IMR-90 (cell line): ENCODE measurements around the gene LDHD. TPM values are rescaled to one million over a fixed set of nuclear protein-coding genes. Genes with fewer than 3 reads are reported as not detected.

Experiments used
- ATAC-seq: fragments of 200-7000 bp; cut with Tn5 transposase; 2 replicates; pipeline ENCODE4 v1.9.1; 2020; ENCODE audit warnings: low read depth, mild to moderate bottlenecking, moderate library complexity
- BruUV-seq: library from RNA; stranded (reverse); fragments of 400-500 nt; replicated peaks from 2 replicates; lab custom pipeline; 2021; lab: Mats Ljungman, UMichigan
- CTCF ChIA-PET: fragments of 300-600 bp; formaldehyde crosslinking; extraction: SDS; loops from one replicate; lab custom pipeline; 2021; ENCODE audit warnings: antibody characterized with exemption; lab: Yijun Ruan, JAX
- POLR2A ChIA-PET: fragments of 300-600 bp; sonication (Branson Sonifier 250); formaldehyde crosslinking; loops from one replicate; lab custom pipeline; 2022; ENCODE audit warnings: antibody characterized with exemption; ENCODE audit not compliant: unreplicated experiment; lab: Charles Lee
- DNase-seq: peaks from one replicate; pipeline ENCODE4 v3.0.0; 2013
- H2AFZ ChIP-seq: replicated peaks from 2 replicates; pipeline ENCODE3; 2013; ENCODE audit warnings: low read length, mild to moderate bottlenecking; ENCODE audit not compliant: poor library complexity
- H2AK5ac ChIP-seq: 2 replicates; pipeline ENCODE4 v1.6.1; 2013; ENCODE audit warnings: low read depth, low read length, inconsistent platforms
- H2AK9ac ChIP-seq: replicated peaks from 2 replicates; pipeline ENCODE3; 2013; ENCODE audit warnings: mild to moderate bottlenecking, low read depth, low read length, moderate library complexity; ENCODE audit not compliant: poor library complexity
- H2BK120ac ChIP-seq: 2 replicates; pipeline ENCODE4 v1.6.1; 2013; ENCODE audit warnings: low read depth, low read length, inconsistent platforms
- H2BK15ac ChIP-seq: 3 replicates; pipeline ENCODE4 v1.6.1; 2013; ENCODE audit warnings: low read depth, low read length, inconsistent platforms
- H2BK20ac ChIP-seq: 2 replicates; pipeline ENCODE4 v1.6.1; 2013; ENCODE audit warnings: low read depth, mild to moderate bottlenecking, inconsistent platforms, low read length, moderate library complexity
- H2BK5ac ChIP-seq: 2 replicates; pipeline ENCODE4 v1.6.1; 2013; ENCODE audit warnings: mild to moderate bottlenecking, low read depth, low read length, inconsistent platforms; ENCODE audit not compliant: poor library complexity, severe bottlenecking
- H3K14ac ChIP-seq: replicated peaks from 2 replicates; pipeline ENCODE4 v1.6.1; 2013; ENCODE audit warnings: low read depth, low read length, inconsistent platforms
- H3K18ac ChIP-seq: 2 replicates; pipeline ENCODE4 v1.6.1; 2013; ENCODE audit warnings: low read depth, low read length, control low read depth
- H3K23ac ChIP-seq: 2 replicates; pipeline ENCODE4 v1.6.1; 2013; ENCODE audit warnings: low read depth, low read length, inconsistent platforms
- H3K27ac ChIP-seq: 2 replicates; pipeline ENCODE4 v1.5.1; 2013; ENCODE audit warnings: mild to moderate bottlenecking, control low read depth, low read length; ENCODE audit not compliant: insufficient read depth
- H3K27me3 ChIP-seq: 2 replicates; pipeline ENCODE4 v1.6.1; 2013; ENCODE audit warnings: low read length; ENCODE audit not compliant: control insufficient read depth, insufficient read depth
- H3K36me3 ChIP-seq: 2 replicates; pipeline ENCODE4 v1.6.1; 2013; ENCODE audit warnings: low read length, mixed read lengths; ENCODE audit not compliant: control insufficient read depth, insufficient read depth
- H3K4ac ChIP-seq: 2 replicates; pipeline ENCODE4 v1.6.1; 2013; ENCODE audit warnings: low read depth, low read length, inconsistent platforms
- H3K4me1 ChIP-seq: 2 replicates; pipeline ENCODE4 v1.6.1; 2013; ENCODE audit warnings: low read length, mixed read lengths; ENCODE audit not compliant: control insufficient read depth, insufficient read depth
- H3K4me2 ChIP-seq: 2 replicates; pipeline ENCODE4 v1.6.1; 2013; ENCODE audit warnings: low read depth, mild to moderate bottlenecking, control low read depth, low read length, moderate library complexity
- H3K4me3 ChIP-seq: 2 replicates; pipeline ENCODE4 v1.5.1; 2013; ENCODE audit warnings: low read depth, mild to moderate bottlenecking, control low read depth, low read length, moderate library complexity; ENCODE audit not compliant: insufficient read depth
- H3K56ac ChIP-seq: 2 replicates; pipeline ENCODE4 v1.6.1; 2013; ENCODE audit warnings: low read length, inconsistent platforms; ENCODE audit not compliant: insufficient read depth; ENCODE audit errors: extremely low read depth
- H3K79me1 ChIP-seq, 2 experiments: 2 replicates each; pipeline ENCODE4 v1.6.1; 2013; ENCODE audit warnings: low read length in 2 of 2, inconsistent platforms in 1 of 2, low read depth in 1 of 2
- H3K9ac ChIP-seq: 2 replicates; pipeline ENCODE4 v1.6.1; 2013; ENCODE audit warnings: low read depth, low read length, control low read depth
- H3K9me1 ChIP-seq: 2 replicates; pipeline ENCODE4 v1.6.1; 2013; ENCODE audit warnings: low read length, inconsistent platforms; ENCODE audit not compliant: insufficient read depth
- H3K9me3 ChIP-seq: 2 replicates; pipeline ENCODE4 v1.6.1; 2013; ENCODE audit warnings: low read length; ENCODE audit not compliant: control insufficient read depth, insufficient read depth
- H4K20me1 ChIP-seq: 2 replicates; pipeline ENCODE4 v1.6.1; 2013; ENCODE audit warnings: low read length, inconsistent platforms; ENCODE audit not compliant: insufficient read depth
- H4K5ac ChIP-seq: 2 replicates; pipeline ENCODE4 v1.6.1; 2013; ENCODE audit warnings: mild to moderate bottlenecking, low read depth, low read length, control low read depth
- H4K8ac ChIP-seq, 2 experiments: 2 replicates each; pipeline ENCODE4 v1.6.1; 2013; ENCODE audit warnings: low read depth in 2 of 2, low read length in 2 of 2, control low read depth in 1 of 2, inconsistent platforms in 1 of 2
- H4K91ac ChIP-seq: 2 replicates; pipeline ENCODE4 v1.6.1; 2013; ENCODE audit warnings: low read depth, low read length, inconsistent platforms; ENCODE audit not compliant: insufficient read depth
- RAD21 ChIP-seq: IDR thresholded peaks from 2 replicates; pipeline ENCODE4 v1.6.1; 2012; ENCODE audit warnings: low read length, improper control_type of control experiment
- SMC3 ChIP-seq: fragments of 150-350 bp; IDR thresholded peaks from 2 replicates; pipeline ENCODE4 v1.6.1; 2016; ENCODE audit warnings: low read depth, mild to moderate bottlenecking, antibody characterized with exemption, low read length, moderate library complexity
- WGBS, 2 experiments: methylation state at CpG; one replicate each; pipeline versions ENCODE4 v1.1.5 to v1.1.7; 2013; ENCODE audit warnings: missing lambda C conversion rate in 2 of 2; ENCODE audit not compliant: insufficient read length in 1 of 2; ENCODE audit errors: extremely low coverage in 2 of 2; 5-methylcytosine and 5-hydroxymethylcytosine counted together
- dilution Hi-C: fragments of 300-500 bp; cut with HindIII; formaldehyde crosslinking; loops from one replicate; pipeline ENCODE4 v1.14.3; 2018; ENCODE audit warnings: low sequenced_read_pairs; ENCODE audit not compliant: unreplicated experiment
- in situ Hi-C: fragments of 300-500 bp; cut with MboI; formaldehyde crosslinking; loops from 3 replicates; pipeline ENCODE4 v1.14.3; 2019; ENCODE audit warnings: low sequenced_read_pairs, inconsistent platforms, mixed read lengths
- intact Hi-C: fragments of 100-400 bp; cut with micrococcal nuclease; formaldehyde crosslinking; loops from 2 replicates; pipeline ENCODE4 v1.10.0; 2022
- polyA plus RNA-seq, 3 experiments: library from polyadenylated mRNA; depleted of rRNA; stranded (reverse); fragments of >200 nt; gene quantifications; 2 replicates each; pipeline ENCODE4 v1.2.3, GENCODE V29; 2012; ENCODE audit warnings: low replicate concordance in 1 of 3
- total RNA-seq: library from RNA; depleted of rRNA; stranded (reverse); fragments of >200 nt; gene quantifications from 2 replicates; pipeline ENCODE4 v1.2.3, GENCODE V29; 2012

Gene LDHD
- total and polyA plus RNA-seq, 2 of the 4 experiments (the other 2 are of a cell fraction) = under 0.01 to 0.26 TPM

DNA sequence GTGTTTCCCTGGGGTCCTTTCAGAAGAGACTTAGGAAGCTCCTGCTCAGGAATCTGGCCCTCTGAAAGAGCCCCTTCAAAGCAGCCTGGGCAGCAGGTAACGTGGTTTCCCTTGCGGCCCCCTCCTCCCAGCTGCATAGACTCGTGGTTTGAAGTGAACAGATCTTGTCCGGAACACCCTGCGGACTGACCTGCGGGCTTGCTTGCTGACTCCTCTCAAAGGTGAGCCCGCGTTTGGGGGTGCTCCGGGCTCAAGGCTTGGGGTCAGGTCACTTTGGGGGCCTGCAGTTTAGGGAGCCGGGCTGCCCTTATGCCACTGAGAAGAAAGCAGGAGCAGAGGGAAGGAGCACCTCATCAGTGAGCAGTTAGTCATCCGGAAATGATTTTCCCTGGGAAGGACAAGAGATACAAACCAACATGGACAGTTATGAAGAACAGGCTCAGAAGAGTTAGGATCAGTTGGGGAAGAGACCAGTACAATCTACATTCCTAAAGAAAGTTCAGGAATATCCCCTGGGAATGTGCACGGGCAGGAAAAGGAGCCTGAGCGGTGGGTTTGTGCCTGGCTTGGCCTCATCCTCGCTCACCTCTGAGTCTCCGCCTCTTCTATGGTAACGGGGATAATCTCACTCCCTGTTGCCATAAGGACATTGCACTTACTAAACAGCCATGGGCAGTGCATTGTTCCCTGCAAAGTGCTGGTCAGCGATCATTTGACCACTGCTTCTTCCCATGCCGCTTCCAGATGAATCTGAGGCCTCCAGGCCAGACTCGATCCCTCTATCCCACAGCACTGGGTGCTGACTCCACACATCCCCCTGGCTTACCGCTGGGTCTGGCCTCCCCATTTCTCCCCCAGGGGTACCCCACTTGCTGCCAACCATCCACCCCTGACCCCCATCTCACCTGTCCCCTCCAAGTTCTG is 10.0 kb downstream of the LDHD start:
- CTCF ChIA-PET = no interaction called here
- intact Hi-C loops = no loop called here
- dilution Hi-C loops = no loop called here

More for the DNA sequence above, 10.0 kb downstream of the LDHD start:
- H3K9me1 ChIP-seq = peaks cover 25% of the 10 kb centered on the region
- H3K9ac ChIP-seq = no peak overlapping the region
- peak overlapping the region in 1 of 2 experiments; percentile 46; a peak in 1 of 4 replicates for H4K8ac ChIP-seq
- no peak overlapping the region for H3K56ac ChIP-seq
- H3K23ac ChIP-seq = 0 out of 2 replicates have a peak overlapping the region, but pooled peaks have one; percentile 48
- H3K4me2 ChIP-seq = peak overlapping the region; percentile 32; the same call in 1 of the 2 replicates
- peak overlapping the region; percentile 66; the same call in 1 of the 2 replicates for H2BK120ac ChIP-seq
- no peak overlapping the region for H3K4me3 ChIP-seq
- H2AFZ ChIP-seq = peak overlapping the region; percentile 47
- H3K18ac ChIP-seq = peak overlapping the region; percentile 52; the same call in 1 of the 2 replicates
- WGBS, 2 experiments = 95% methylated on average over 7 of the region's 20 CpGs; no CpG with 5 or more reads in 1 of the 2 experiments
- no peak overlapping the region for H4K91ac ChIP-seq
- H4K20me1 ChIP-seq = peaks cover 7% of the 10 kb centered on the region
- H3K9me3 ChIP-seq = no peaks in the 10 kb centered on the region
- DNase-seq = no peak
- no peaks in the 10 kb centered on the region; the same call in 1 of the 2 replicates for H3K36me3 ChIP-seq
- H3K14ac ChIP-seq = peak overlapping the region; percentile 65; the same call in 1 of the 2 replicates
- peak overlapping the region; percentile 20 for H2BK5ac ChIP-seq
- H2BK15ac ChIP-seq = peak overlapping the region; percentile 51; the same call in 1 of the 3 replicates
- no peaks in the 10 kb centered on the region for H3K27me3 ChIP-seq
- POLR2A ChIA-PET = interaction anchor here (0.6 kb wide), 1 partner anchor 18 kb away, joined by 6 read pairs; no protein-coding TSS in a partner anchor
- H2BK20ac ChIP-seq = peak overlapping the region; percentile 49
- BruUV-seq = no TSS peak
- peak overlapping the region; percentile 70 for H2AK5ac ChIP-seq
- in situ Hi-C loops = loop anchor here (5.0 kb wide), 1 partner anchor 104 kb away; no protein-coding TSS in a partner anchor
- H4K5ac ChIP-seq = peak overlapping the region; percentile 27; the same call in 1 of the 2 replicates
- peak overlapping the region; percentile 59; the same call in 1 of the 2 replicates for H3K27ac ChIP-seq
- ATAC-seq = no peak
- peaks cover 16 to 65% of the 10 kb centered on the region in 2 experiments for H3K79me1 ChIP-seq
- peak overlapping the region; percentile 82 for H3K4ac ChIP-seq
- TF ChIP-seq RAD21 = no peak
- TF ChIP-seq SMC3 = no peak
- H2AK9ac ChIP-seq = peak overlapping the region; percentile 73
- H3K4me1 ChIP-seq = peaks cover 49% of the 10 kb centered on the region
